Suprapubic skin (tissue), 4 donors: ENCODE measurements around the gene LHFPL5. TPM values are rescaled to one million over a fixed set of nuclear protein-coding genes. Genes with fewer than 3 reads are reported as not detected.

ENCODE experiments used
- DNase-seq, 2 donors: peaks; one replicate each; pipeline ENCODE4 v3.0.0-alpha.2; 2019; ENCODE audit warnings: low spot score in 2 of 2
- H3K27ac ChIP-seq: fragments of 200-600 bp; sonication (generic); one replicate; pipeline ENCODE4 v1.5.1; 2019
- H3K27me3 ChIP-seq: fragments of 200-600 bp; sonication (generic); one replicate; pipeline ENCODE4 v1.5.1; 2019
- H3K36me3 ChIP-seq: fragments of 200-600 bp; sonication (generic); one replicate; pipeline ENCODE4 v1.5.1; 2019
- H3K4me1 ChIP-seq: fragments of 200-600 bp; sonication (generic); one replicate; pipeline ENCODE4 v1.5.1; 2019
- H3K4me3 ChIP-seq: fragments of 200-600 bp; sonication (generic); one replicate; pipeline ENCODE4 v1.5.1; 2019; ENCODE audit warnings: mild to moderate bottlenecking
- H3K9me3 ChIP-seq: fragments of 200-600 bp; sonication (generic); one replicate; pipeline ENCODE4 v1.5.1; 2019
- EP300 ChIP-seq: sonication (generic); formaldehyde crosslinking; IDR thresholded peaks from one replicate; pipeline ENCODE4 v1.6.1; 2017; ENCODE audit warnings: antibody characterized with exemption
- POLR2A ChIP-seq, 2 donors: fragments of 450-650 bp; IDR thresholded peaks; one replicate each; pipeline ENCODE4 v1.6.1; 2017; ENCODE audit warnings: antibody characterized with exemption in 2 of 2, mild to moderate bottlenecking in 2 of 2, moderate library complexity in 2 of 2
- POLR2AphosphoS5 ChIP-seq, 3 donors: sonication (generic); formaldehyde crosslinking; IDR thresholded peaks; one replicate each; pipeline ENCODE4 v1.6.1; 2017; ENCODE audit warnings: antibody characterized with exemption in 3 of 3
- WGBS: methylation state at CpG from one replicate; pipeline ENCODE4 v1.1.5; 2018; 5-methylcytosine and 5-hydroxymethylcytosine counted together
- total RNA-seq, 4 donors: library from RNA; depleted of rRNA; stranded (reverse); fragments of >200 nt; gene quantifications; one replicate each; pipeline ENCODE4 v1.1.0, GENCODE V29; 2016
- TF ChIP-seq, protein P1 (sequence below), 2 donors: fragments of 200-600 bp in 1 of 2; fragments of 450-650 bp in 1 of 2; sonication (generic) in 1 of 2; IDR thresholded peaks; one replicate each; pipeline ENCODE4 v1.5.1; 2016 to 2019; ENCODE audit warnings: antibody characterized with exemption in 2 of 2, mild to moderate bottlenecking in 1 of 2, moderate library complexity in 1 of 2

The LHFPL5 gene
- total RNA-seq, 4 donors from 2014 or later = not detected

DNA sequence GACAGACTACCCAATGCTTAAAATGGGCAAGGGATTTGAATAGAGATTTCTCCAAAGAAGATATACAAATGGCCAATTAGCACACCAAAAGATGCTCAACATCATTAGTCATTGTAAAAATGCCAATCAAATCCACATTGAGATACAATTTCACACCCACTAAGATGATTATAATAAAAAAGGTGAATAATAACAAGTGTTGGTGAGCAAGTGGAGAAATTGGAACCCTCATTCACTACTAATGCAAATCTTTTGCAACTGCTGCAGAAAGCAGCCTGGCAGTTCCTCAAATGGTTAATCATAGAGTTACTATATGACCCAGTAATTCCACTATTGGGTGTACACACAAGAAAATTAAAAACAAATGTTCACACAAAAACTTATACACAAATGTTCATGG is 12.4 kb downstream of the LHFPL5 start:
- H3K9me3 ChIP-seq = no peaks in the 10 kb centered on the region
- no peaks in the 10 kb centered on the region for H3K27me3 ChIP-seq
- DNase-seq = no peak
- no peaks in the 10 kb centered on the region for H3K4me1 ChIP-seq
- H3K36me3 ChIP-seq = no peaks in the 10 kb centered on the region
- H3K27ac ChIP-seq = no peak overlapping the region
- no peak for TF ChIP-seq EP300
- TF ChIP-seq, protein P1, sequence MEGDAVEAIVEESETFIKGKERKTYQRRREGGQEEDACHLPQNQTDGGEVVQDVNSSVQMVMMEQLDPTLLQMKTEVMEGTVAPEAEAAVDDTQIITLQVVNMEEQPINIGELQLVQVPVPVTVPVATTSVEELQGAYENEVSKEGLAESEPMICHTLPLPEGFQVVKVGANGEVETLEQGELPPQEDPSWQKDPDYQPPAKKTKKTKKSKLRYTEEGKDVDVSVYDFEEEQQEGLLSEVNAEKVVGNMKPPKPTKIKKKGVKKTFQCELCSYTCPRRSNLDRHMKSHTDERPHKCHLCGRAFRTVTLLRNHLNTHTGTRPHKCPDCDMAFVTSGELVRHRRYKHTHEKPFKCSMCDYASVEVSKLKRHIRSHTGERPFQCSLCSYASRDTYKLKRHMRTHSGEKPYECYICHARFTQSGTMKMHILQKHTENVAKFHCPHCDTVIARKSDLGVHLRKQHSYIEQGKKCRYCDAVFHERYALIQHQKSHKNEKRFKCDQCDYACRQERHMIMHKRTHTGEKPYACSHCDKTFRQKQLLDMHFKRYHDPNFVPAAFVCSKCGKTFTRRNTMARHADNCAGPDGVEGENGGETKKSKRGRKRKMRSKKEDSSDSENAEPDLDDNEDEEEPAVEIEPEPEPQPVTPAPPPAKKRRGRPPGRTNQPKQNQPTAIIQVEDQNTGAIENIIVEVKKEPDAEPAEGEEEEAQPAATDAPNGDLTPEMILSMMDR (IDR thresholded peaks at IDR 0.05) = no peak
- no peak for TF ChIP-seq POLR2A (IDR thresholded peaks at IDR 0.05)
- TF ChIP-seq POLR2AphosphoS5 (IDR thresholded peaks at IDR 0.05) = no peak
- H3K4me3 ChIP-seq = no peak overlapping the region

DNA sequence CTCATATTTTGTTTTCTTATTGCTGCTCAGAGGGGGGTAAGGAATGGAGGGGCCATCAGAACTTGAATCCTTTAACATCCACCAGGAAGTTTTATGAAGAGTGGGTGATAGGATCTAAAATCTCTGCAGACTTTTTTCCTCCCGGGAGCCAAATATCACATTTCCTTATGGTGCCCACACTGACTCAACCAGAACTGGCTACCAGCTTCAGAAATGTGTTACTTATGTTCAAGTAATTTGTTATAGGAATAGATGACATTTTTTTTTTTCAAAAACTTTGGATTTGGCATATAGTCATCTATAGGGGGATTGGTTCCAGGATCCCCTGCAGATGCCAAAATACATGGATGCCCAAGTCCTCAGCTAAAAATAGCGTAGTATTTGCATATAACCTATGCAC is 18.4 kb downstream of the LHFPL5 start:
- H3K4me3 ChIP-seq = no peak overlapping the region
- H3K4me1 ChIP-seq = no peaks in the 10 kb centered on the region
- TF ChIP-seq, protein P1 (IDR thresholded peaks at IDR 0.05) = no peak
- TF ChIP-seq EP300 = no peak
- no peak for TF ChIP-seq POLR2A (IDR thresholded peaks at IDR 0.05)
- DNase-seq = no peak
- 84% methylated on average over 2 of the region's 2 CpGs for WGBS
- H3K36me3 ChIP-seq = no peaks in the 10 kb centered on the region
- H3K27ac ChIP-seq = no peak overlapping the region
- H3K9me3 ChIP-seq = no peaks in the 10 kb centered on the region
- no peaks in the 10 kb centered on the region for H3K27me3 ChIP-seq

DNA sequence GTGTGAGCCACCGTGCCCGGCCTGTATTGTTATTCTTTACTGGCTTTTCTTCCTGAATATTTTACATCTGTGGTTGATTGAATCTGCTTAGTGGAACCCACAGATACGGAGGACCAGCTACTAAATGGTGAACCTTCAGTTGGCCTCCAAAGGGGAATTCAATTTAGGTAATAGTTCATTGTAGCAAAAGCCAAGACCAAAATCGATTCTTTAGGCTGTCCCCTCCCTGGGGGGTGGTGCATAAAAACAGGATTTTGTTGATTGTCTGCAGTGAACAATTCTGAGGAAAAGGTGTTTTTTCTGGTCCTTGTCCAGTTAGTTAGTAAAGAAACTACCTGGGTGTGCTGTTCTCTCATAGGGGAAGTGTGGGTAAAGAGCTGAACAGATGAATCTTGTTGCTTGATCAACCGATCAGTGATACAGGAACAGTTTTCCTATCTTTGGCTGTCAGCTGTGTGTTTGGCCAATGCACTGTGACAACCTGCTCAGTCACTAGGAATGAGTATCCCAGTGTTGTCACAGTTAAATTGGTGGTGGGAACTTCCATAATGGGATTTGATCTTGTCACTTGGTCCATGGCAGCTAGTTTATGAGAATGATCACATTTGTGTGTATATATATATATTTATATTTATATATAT is 19.5 kb downstream of the LHFPL5 start:
- WGBS = 82% methylated on average over 5 of the region's 5 CpGs

DNA sequence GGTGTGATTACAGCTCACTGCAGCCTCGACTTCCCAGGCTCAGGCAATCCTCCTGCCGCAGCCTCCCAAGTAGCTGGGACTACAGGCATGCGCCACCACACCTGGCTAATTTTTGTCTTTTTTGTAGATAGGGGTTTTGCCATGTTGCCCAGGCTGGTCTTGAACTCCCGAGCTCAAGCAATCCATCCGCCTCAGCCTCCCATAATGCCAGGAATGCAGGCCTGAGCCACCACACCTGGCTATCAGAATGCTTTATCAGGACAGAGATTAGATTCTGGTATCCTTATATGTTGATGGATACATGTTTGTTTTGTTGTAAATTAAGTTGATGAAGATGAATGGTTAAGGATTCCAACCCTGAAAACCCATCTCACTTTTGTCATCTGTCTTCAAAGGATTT is 24.2 kb downstream of the LHFPL5 start:
- Histone ChIP-seq H3K36me3 (no peaks in the 10 kb centered on the region), H3K27me3 (no peaks in the 10 kb centered on the region), H3K27ac (no peak overlapping the region), H3K4me1 (no peaks in the 10 kb centered on the region), H3K9me3 (no peaks in the 10 kb centered on the region), H3K4me3 (no peak overlapping the region)
- WGBS = 98% methylated on average over 5 of the region's 5 CpGs
- no peak for DNase-seq
- no peak for TF ChIP-seq EP300
- TF ChIP-seq POLR2AphosphoS5 (IDR thresholded peaks at IDR 0.05) = no peak
- TF ChIP-seq, protein P1 (IDR thresholded peaks at IDR 0.05) = no peak
- TF ChIP-seq POLR2A (IDR thresholded peaks at IDR 0.05) = no peak

More for the DNA sequence above, 19.5 kb downstream of the LHFPL5 start:
- Histone ChIP-seq H3K4me1 (no peaks in the 10 kb centered on the region), H3K27me3 (no peaks in the 10 kb centered on the region), H3K9me3 (no peaks in the 10 kb centered on the region), H3K27ac (no peak overlapping the region), H3K4me3 (no peak overlapping the region), H3K36me3 (no peaks in the 10 kb centered on the region)
- peak in 1 of 2 donors; percentile 34 for DNase-seq
- TF ChIP-seq POLR2AphosphoS5 (IDR thresholded peaks at IDR 0.05) = no peak
- no peak for TF ChIP-seq EP300
- TF ChIP-seq POLR2A (IDR thresholded peaks at IDR 0.05) = no peak
- TF ChIP-seq, protein P1 (IDR thresholded peaks at IDR 0.05) = no peak

DNA sequence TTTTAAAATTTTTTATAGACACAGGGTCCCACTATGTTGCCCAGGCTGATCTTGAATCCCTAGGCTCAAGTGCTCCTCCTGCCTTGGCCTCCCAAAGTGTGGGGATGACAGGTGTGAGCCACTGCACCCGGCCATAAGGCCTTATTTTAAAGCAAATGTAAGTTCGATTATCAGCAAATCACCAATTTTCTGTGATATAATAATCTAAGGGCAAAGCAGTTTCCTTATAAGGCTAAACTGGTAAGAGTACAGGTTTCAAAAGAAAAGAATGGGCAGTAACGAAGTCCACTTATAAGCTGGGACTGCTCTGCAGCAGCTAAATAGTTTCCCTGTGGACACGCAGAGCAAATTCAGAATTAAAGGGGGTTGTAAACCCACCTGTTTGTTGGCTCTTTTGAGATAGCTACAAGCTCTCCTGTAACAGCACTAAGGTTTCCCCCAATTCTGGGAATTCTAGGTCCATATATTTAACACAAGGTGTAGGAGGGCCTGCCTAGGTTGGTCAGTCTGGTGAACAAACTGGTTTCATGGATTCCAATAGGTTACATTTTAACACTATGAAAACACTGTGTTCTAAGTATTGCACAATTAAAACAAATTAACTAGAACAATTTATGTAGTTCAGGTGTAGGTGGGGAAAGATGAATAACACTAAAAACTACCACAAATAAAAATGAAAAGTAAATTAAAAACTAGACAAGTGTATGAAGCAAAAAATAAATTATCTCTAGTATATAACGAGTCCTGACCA is 26.3 kb downstream of the LHFPL5 start:
- TF ChIP-seq POLR2A (IDR thresholded peaks at IDR 0.05) (no peak), EP300 (no peak), POLR2AphosphoS5 (IDR thresholded peaks at IDR 0.05) (no peak)
- TF ChIP-seq, protein P1 (IDR thresholded peaks at IDR 0.05) = no peak
- Histone ChIP-seq H3K9me3 (no peaks in the 10 kb centered on the region), H3K36me3 (peaks cover 12% of the 10 kb centered on the region), H3K27me3 (no peaks in the 10 kb centered on the region), H3K4me3 (no peak overlapping the region), H3K27ac (no peak overlapping the region), H3K4me1 (no peaks in the 10 kb centered on the region)
- no peak for DNase-seq
- 97% methylated on average over 5 of the region's 5 CpGs for WGBS
